Peyer's patch (tissue), 4 donors: ENCODE results near the gene STPG1.

Source experiments
- CTCF ChIP-seq, 6 experiments: fragments of 450-650 bp in 4 of 6; fragments of 200-600 bp in 2 of 6; sonication (generic) in 1 of 6; IDR thresholded peaks; one replicate each; pipeline ENCODE4 v1.5.1; 2017 to 2019; ENCODE audit warnings: antibody characterized with exemption in 6 of 6, mild to moderate bottlenecking in 3 of 6, moderate library complexity in 1 of 6
- POLR2A ChIP-seq, 2 donors: fragments of 450-650 bp; IDR thresholded peaks; one replicate each; pipeline ENCODE4 v1.5.1; 2017; ENCODE audit warnings: antibody characterized with exemption in 2 of 2, mild to moderate bottlenecking in 2 of 2, moderate library complexity in 2 of 2

- TF ChIP-seq CTCF (IDR thresholded peaks at IDR 0.05) (no peak), POLR2A (IDR thresholded peaks at IDR 0.05) (no peak)
Observed at GRCh38 chr1:24425922-24426321, 12.3 kb upstream of the STPG1 start.
